ENCODE data around the gene NMNAT3. TPM values are rescaled to one million over a fixed set of nuclear protein-coding genes. Genes with fewer than 3 reads are reported as not detected.

Gene NMNAT3
- total and polyA plus RNA-seq, 2 experiments from 2014 or later = 8.3 to 9.2 TPM

DNA sequence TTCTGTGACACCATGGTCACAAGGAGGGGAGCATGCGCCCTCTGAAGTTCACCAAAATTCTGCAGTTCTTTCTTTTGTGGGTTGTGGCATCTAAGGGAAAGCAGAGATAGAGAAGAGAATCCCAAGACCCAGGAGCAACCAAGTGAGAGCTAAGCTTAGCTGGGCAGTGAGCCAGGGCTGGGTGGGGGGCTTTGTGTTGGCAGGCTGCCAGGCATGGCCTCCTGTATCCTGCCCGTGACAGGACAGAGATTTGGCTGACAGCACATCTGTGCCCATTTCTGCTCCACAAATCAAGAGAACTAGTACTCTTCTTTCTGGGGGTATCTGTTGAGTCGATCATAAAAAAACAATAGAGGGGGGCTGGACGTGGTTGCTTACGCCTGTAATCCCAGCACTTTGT lies 66.2 kb downstream of the NMNAT3 start:
- Mint-ChIP-seq H3K9me3 (no peaks in the 10 kb centered on the region; the same call in 2 of the 3 replicates), H3K27me3 (ENCODE audit: insufficient read depth, low read depth, poor library complexity) (no peaks in the 10 kb centered on the region), H3K4me3 (no peak overlapping the region), H3K4me1 (peaks cover 17% of the 10 kb centered on the region), H3K36me3 (ENCODE audit: low read depth) (no peaks in the 10 kb centered on the region), H3K27ac (no peak overlapping the region)
- H3K4me1 ChIP-seq (ENCODE audit: insufficient read depth) = 0 out of 2 replicates have a peak, but pooled peaks cover 8% of the 10 kb centered on the region
- H3K27ac ChIP-seq (ENCODE audit: low read depth) = no peak overlapping the region
- no peaks in the 10 kb centered on the region for H4K20me1 ChIP-seq (replicated peaks; ENCODE audit: insufficient read depth)
- TF ChIP-seq STAT1 (IDR thresholded peaks at IDR 0.05; ENCODE audit: unreplicated experiment) (no peak), EZH2phosphoT487 (IDR thresholded peaks at IDR 0.05; ENCODE audit: unreplicated experiment) (no peak)
- TF ChIP-seq, protein P1, sequence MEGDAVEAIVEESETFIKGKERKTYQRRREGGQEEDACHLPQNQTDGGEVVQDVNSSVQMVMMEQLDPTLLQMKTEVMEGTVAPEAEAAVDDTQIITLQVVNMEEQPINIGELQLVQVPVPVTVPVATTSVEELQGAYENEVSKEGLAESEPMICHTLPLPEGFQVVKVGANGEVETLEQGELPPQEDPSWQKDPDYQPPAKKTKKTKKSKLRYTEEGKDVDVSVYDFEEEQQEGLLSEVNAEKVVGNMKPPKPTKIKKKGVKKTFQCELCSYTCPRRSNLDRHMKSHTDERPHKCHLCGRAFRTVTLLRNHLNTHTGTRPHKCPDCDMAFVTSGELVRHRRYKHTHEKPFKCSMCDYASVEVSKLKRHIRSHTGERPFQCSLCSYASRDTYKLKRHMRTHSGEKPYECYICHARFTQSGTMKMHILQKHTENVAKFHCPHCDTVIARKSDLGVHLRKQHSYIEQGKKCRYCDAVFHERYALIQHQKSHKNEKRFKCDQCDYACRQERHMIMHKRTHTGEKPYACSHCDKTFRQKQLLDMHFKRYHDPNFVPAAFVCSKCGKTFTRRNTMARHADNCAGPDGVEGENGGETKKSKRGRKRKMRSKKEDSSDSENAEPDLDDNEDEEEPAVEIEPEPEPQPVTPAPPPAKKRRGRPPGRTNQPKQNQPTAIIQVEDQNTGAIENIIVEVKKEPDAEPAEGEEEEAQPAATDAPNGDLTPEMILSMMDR (conservative IDR thresholded peaks at IDR 0.05; ENCODE audit: low read depth in 2 of 2) = 0 out of 4 replicates have a peak, but pooled peaks of 1 of the 2 experiments have one; percentile 6
- H3F3A ChIP-seq (replicated peaks; ENCODE audit: low read depth) = no peaks in the 10 kb centered on the region
- H3K9me2 ChIP-seq (ENCODE audit: insufficient read depth) = 0 out of 2 replicates have a peak, but pooled peaks cover 3% of the 10 kb centered on the region
- no peak for DNase-seq (ENCODE audit: low spot score)
- no peak overlapping the region for H3K4me3 ChIP-seq
- ATAC-seq = no peak
- no peaks in the 10 kb centered on the region for H3K79me2 ChIP-seq (replicated peaks; ENCODE audit: insufficient read depth)
- H3K36me3 ChIP-seq (ENCODE audit: insufficient read depth) = no peaks in the 10 kb centered on the region
- H3K4me2 ChIP-seq = no peak overlapping the region
- H3K27me3 ChIP-seq (ENCODE audit: insufficient read depth) = no peaks in the 10 kb centered on the region
- no peak overlapping the region for H2AFZ ChIP-seq

DNA sequence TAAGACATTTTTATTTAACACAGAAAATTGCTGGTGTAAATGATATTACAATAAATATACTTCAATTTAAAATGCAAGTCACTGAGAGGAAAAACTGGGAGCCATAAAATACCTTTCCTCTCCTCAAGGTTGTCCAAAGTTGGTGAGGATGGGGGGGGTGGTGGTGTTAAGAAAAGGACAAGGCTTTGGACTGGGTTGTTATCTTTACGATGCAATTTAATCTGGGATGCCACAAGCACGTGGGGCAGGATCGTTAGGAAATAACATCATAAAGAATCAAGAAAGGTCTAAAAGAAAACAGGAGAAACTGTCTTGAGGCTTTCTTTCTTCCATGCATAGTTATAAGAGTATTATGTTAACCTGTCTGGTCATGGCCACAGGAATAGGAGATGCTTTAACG lies 66.9 kb downstream of the NMNAT3 start:
- H3K27ac Mint-ChIP-seq = no peak overlapping the region
- no peak overlapping the region for H2AFZ ChIP-seq
- TF ChIP-seq JUNB (IDR thresholded peaks at IDR 0.05; ENCODE audit: unreplicated experiment) = no peak
- TF ChIP-seq, protein P2, sequence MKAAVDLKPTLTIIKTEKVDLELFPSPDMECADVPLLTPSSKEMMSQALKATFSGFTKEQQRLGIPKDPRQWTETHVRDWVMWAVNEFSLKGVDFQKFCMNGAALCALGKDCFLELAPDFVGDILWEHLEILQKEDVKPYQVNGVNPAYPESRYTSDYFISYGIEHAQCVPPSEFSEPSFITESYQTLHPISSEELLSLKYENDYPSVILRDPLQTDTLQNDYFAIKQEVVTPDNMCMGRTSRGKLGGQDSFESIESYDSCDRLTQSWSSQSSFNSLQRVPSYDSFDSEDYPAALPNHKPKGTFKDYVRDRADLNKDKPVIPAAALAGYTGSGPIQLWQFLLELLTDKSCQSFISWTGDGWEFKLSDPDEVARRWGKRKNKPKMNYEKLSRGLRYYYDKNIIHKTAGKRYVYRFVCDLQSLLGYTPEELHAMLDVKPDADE (IDR thresholded peaks at IDR 0.05) = no peak
- no peak for TF ChIP-seq CREB1 (CRISPR knock-in tag; IDR thresholded peaks at IDR 0.05; ENCODE audit: low read depth)
- no peak for TF ChIP-seq ZNF114 (CRISPR knock-in tag; IDR thresholded peaks at IDR 0.05)
- no peak for TF ChIP-seq NANOG (IDR thresholded peaks at IDR 0.05; ENCODE audit: borderline replicate concordance)
- TF ChIP-seq, protein P3, sequence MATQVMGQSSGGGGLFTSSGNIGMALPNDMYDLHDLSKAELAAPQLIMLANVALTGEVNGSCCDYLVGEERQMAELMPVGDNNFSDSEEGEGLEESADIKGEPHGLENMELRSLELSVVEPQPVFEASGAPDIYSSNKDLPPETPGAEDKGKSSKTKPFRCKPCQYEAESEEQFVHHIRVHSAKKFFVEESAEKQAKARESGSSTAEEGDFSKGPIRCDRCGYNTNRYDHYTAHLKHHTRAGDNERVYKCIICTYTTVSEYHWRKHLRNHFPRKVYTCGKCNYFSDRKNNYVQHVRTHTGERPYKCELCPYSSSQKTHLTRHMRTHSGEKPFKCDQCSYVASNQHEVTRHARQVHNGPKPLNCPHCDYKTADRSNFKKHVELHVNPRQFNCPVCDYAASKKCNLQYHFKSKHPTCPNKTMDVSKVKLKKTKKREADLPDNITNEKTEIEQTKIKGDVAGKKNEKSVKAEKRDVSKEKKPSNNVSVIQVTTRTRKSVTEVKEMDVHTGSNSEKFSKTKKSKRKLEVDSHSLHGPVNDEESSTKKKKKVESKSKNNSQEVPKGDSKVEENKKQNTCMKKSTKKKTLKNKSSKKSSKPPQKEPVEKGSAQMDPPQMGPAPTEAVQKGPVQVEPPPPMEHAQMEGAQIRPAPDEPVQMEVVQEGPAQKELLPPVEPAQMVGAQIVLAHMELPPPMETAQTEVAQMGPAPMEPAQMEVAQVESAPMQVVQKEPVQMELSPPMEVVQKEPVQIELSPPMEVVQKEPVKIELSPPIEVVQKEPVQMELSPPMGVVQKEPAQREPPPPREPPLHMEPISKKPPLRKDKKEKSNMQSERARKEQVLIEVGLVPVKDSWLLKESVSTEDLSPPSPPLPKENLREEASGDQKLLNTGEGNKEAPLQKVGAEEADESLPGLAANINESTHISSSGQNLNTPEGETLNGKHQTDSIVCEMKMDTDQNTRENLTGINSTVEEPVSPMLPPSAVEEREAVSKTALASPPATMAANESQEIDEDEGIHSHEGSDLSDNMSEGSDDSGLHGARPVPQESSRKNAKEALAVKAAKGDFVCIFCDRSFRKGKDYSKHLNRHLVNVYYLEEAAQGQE (IDR thresholded peaks at IDR 0.05; ENCODE audit: unreplicated experiment) = no peak
- TF ChIP-seq POLR2AphosphoS5 (IDR thresholded peaks at IDR 0.05; ENCODE audit: low read depth) = no peak
- no peak for TF ChIP-seq ZNF331 (CRISPR knock-in tag; IDR thresholded peaks at IDR 0.05; ENCODE audit: low read depth)

More for the DNA sequence above, 66.9 kb downstream of the NMNAT3 start:
- Histone ChIP-seq H3K4me2 (no peak overlapping the region), H4K20me1 (replicated peaks; ENCODE audit: insufficient read depth) (no peaks in the 10 kb centered on the region), H3F3A (replicated peaks; ENCODE audit: low read depth) (no peaks in the 10 kb centered on the region), H3K27ac (ENCODE audit: low read depth) (no peak overlapping the region), H3K4me3 (no peak overlapping the region), H3K79me2 (replicated peaks; ENCODE audit: insufficient read depth) (no peaks in the 10 kb centered on the region), H3K9me2 (ENCODE audit: insufficient read depth) (no peaks in the 10 kb centered on the region), H3K36me3 (ENCODE audit: insufficient read depth) (no peaks in the 10 kb centered on the region), H3K4me1 (ENCODE audit: insufficient read depth) (0 out of 2 replicates have a peak, but pooled peaks cover 8% of the 10 kb centered on the region), H3K27me3 (ENCODE audit: insufficient read depth) (no peaks in the 10 kb centered on the region)
- DNase-seq (ENCODE audit: low spot score) (no peak), ATAC-seq (no peak)
- H3K4me3 Mint-ChIP-seq = no peak overlapping the region
- H3K9me3 Mint-ChIP-seq = no peaks in the 10 kb centered on the region; the same call in 2 of the 3 replicates
- H3K4me1 Mint-ChIP-seq = peaks cover 17% of the 10 kb centered on the region
- no peaks in the 10 kb centered on the region for H3K36me3 Mint-ChIP-seq (ENCODE audit: low read depth)
- no peaks in the 10 kb centered on the region for H3K27me3 Mint-ChIP-seq (ENCODE audit: insufficient read depth, low read depth, poor library complexity)

All from GM23338 (cell line).